Dedifferentiated amniotic fluid mesenchymal stem cell (primary cell): ENCODE measurements around the gene HAUS7.

Source experiments
- DNase-seq: peaks from one replicate; pipeline ENCODE4 v3.0.0-alpha.2; 2016; ENCODE audit errors: extremely low spot score

Gene HAUS7

GRCh38 chrX:153499341-153499740 is 29.0 kb upstream of the HAUS7 start:
- DNase-seq, result no peak

DNA sequence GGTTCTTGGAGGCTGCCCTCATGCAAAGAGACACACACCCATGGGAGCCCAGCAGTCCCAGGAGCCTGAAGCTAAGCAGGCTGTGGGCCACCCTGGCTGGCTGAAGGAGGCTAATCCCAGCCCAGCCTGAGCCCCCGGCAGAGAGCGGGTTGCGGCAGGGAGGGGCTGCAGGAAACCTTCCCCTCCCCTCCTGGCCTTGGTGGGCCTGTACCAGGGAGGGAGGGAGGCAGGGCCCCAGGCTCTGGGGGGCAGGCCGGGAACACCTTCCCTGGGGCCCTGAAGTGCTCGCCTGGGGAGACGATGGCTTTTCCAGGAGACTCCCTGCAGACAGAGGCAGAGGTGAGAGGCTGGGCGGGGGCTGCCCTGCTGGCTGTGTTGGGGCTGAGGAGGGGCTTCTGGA is 28.1 kb upstream of the HAUS7 start:
- no peak for DNase-seq

GRCh38 chrX:153496590-153496959 is 26.2 kb upstream of the HAUS7 start:
- no peak for DNase-seq

DNA sequence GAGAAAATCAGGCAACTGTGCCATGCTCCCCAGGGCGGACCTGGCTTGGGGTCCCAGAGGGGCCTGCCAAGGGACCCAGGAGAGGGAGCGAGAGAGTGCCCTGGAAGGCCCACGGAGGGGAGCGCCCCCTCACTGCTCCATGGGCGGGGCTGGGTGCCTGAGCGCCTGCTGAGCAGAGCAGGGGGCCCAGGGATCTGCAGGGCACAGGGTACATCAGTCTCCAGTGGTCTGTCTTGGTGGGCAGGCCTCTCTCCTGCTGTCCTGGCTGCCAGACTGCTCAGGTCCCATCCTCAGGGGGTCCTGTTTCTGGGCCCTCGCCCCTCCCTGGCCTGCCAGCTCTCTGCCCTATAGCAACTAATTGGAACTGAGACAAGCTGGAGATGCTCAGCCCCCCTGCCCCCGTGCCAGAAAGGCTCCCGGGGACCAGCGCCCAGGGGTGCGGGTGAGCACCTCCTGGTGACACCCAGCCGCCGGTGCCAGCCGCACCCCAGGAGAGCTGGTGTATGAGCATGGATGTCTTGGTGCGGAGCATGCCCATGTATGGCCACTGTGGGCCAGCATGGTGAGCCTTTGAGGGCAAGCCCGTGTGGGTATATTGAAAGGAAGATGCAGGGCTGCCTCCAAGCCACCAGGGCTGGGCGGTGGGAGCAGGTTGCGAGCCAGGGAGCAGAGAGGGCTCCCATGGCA is 25.7 kb upstream of the HAUS7 start:
- DNase-seq, result no peak

DNA sequence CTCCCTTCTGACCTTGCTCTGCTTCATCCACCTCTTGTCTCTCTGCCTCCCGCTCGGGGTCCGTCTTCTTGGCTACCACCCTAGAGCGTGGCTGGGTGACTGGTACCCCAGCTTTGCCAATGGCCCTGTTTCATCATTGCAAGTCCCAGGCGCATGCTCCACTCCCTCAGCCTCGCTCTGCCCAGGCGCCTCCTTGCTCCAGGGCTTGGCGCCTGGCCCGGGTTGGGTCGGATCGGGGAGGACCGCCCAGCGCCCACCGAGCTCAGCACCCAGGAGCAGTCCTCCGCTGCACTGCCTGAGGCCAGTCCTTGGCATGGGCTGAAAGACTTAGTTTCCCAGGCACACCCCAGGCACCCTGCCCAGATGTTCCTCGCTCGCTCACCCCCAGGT is 25.0 kb upstream of the HAUS7 start:
- peak; percentile 58 for DNase-seq

GRCh38 chrX:153494541-153495361 is 24.4 kb upstream of the HAUS7 start, which contains the start of gene BGN:
Gene BGN (plus strand): TSS chrX:153494980. CDS start chrX:153504632, 9,652 bp downstream.
- no peak for DNase-seq

GRCh38 chrX:153494061-153494460 is 23.7 kb upstream of the HAUS7 start:
- no peak for DNase-seq

GRCh38 chrX:153493085-153493484 is 22.7 kb upstream of the HAUS7 start:
- no peak for DNase-seq

DNA sequence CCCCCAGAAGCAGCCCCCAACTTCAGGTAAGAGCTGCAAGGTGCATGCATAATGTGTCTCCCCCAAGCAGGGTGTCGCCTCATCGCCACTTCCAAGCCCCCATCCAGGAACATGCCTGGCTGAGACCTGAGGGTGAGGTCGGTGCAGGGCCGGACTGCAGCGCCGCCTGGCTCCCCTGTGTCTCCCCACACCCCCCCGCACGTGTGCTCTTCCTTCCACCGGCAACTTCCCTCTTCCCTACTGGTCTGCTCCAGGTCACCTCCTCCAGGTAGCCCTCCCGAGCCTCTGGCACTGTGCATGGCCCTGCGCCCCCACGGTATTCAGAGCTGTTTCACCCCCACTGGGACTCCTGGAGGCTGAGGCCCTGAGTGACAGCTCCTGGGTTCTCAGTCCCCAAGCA is 22.2 kb upstream of the HAUS7 start:
- no peak for DNase-seq

GRCh38 chrX:153491918-153492317 is 21.5 kb upstream of the HAUS7 start:
- DNase-seq, result no peak

GRCh38 chrX:153491351-153491914 is 21.1 kb upstream of the HAUS7 start:
- no peak for DNase-seq

DNA sequence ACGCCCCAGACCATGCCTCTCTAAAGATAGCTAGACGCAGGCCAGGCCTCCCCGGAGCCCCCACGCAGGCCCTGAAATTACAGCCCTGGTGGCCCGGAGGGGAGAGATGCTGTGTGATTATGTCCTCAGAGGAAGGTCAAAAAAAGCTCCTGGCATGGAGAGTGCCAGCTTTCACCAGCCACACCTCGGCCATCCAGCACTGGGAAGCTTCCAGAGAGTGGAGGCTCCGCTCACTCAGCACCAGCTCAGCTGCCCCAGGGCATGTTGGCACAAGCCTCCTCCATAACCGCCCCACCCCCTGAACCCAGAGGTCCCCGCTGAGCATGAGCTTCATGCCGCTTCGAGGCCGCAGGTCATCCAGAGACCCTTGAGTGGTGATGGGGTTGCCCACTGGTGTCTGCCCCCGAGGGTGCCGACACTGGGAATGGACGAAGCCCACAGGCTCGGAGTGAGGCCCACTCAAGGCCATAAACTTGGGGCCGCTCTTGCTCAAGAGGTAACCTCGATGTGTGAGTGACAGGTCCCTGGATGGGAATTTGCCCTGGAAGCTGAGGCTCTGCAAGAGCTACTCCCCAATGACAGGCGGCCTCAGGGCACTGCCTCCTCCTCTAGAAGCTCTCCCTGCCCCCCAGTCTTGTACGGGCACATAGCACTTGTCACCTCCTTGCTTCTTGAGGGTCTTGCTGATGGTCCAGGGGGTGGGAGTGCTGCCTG is 20.0 kb upstream of the HAUS7 start:
- no peak for DNase-seq

DNA sequence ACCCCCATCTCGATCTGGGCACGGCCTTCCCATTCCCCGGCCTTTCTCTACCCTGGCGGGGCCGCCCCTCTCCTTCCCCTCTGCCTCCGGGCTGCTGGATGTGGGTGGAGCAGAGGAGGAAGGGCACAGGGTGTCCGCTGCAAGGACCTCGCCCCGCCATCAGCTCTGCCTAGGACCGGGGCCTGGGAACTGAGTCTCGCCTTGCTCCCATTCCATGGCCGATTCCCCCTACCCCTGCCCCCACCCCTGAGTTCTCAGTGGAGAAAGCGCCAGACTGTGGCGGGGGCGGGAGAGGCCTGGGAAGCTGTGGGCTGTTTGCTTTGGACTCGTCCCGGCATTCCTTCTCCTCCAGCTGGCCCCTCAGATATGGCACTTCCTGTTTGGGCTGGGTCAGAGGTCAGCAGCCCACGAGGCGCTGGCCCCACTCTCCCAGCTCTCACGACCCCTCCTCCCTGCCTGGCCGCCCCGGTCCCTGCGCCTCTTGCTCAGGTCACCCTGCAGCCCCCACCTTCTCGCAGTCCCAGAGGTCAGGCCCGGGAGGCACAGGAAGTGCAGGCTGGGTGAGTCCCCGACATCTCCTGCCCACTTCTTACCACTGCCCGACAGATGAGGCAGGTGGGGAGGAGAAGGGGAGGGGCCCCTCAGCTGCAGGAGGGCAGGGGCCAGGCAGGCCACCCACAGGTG is 18.0 kb upstream of the HAUS7 start:
- no peak for DNase-seq

DNA sequence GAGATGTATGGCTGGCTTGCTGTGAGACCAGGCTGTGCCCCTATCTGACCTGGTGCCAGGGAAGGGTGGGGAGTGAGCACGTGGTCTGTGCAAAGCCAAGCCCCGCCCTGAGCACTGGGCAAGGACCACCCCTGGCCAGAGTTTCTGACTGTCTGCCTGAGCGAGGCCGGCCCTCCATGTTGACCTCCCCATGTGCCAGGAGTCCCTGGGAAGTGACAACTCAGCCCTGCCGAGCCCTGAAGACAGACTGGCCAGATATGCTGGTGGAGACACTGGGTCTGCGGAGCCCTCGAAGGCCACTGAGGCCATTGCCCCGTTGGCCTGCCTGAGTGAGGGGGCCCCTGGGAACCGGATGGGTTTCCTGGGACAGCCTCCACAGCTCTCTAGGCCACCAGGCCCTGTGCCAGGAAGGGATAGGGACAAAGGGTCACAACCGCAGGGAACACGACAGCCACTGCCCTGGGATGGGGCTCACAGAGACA is 17.3 kb upstream of the HAUS7 start:
- DNase-seq, result no peak

DNA sequence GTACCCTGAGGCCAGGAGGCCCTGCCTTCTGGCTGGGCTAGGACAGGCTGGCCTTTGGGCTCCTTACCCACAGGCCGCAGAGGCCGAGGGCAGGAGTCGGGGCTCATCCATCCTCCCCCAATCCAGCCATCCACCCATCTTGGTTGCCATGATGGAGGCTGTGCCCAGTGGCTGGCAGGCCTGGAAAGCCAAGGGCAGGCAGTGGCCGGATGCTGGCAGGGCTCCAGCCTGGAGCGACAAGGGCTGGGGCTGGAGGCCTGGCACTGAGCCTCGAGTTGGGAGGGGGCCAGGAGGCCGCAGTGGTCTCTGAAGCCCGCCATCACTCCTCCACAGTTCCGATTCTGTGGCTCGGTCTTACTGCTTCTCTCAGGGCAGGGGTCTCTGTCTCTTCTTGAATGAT is 15.8 kb upstream of the HAUS7 start:
- no peak for DNase-seq

DNA sequence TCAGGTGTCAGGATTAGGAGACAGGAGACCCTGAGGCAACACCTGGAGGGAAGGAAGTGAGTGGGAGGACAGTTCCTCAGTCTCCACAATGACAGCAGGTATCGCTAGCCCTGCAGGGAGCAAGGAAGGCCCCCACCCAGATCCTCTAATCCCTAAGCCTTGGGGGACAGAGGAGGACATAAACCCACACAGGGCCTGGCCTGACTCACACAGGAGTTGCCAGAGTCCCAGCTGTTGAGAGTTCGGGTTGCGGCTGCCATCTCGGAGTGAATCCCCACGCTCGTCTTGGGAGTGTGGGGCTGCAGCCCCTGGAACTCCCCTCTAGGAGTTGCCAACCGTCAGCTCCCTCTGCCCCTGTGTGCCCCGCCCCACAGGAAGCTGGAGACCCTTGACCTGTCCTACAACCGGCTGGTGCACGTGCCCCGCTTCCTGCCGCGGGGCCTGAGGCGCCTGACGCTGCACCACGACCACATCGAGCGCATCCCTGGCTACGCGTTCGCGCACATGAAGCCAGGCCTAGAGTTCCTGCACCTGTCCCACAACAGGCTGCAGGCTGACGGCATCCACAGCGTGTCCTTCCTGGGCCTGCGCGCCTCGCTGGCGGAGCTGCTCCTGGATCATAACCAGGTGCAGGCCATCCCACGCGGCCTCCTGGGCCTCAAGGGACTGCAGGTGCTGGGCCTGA is 15.2 kb upstream of the HAUS7 start:
- DNase-seq, result no peak

DNA sequence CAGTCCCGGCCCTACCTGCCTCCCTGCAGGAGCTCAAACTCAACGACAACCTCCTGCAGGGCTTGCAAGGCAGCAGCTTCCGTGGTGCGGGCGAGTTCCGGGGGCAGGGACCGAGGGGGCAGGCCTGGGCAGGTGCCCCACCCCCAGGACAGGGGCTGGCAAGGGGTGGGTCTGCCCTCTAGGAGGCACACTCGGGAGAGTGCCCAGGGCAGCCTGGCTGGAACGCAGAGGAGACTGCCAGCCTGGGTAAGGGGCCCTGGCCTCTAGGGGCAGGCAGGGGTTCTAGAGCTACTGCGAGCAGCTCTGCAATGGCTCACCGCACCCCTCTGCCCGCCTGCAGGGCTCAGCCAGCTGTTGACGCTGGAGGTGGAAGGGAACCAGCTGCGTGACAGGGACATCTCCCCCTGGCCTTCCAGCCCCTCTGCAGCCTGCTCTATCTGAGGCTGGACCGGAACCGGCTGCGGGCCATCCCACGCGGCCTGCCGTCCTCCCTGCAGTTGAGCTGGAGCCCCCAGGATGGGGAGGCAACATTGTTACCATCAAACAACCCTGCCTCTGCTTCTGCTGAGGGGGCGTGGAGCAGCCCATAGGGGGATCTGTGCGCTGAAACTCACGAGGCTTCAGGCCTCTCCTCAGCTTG is 12.1 kb upstream of the HAUS7 start:
- DNase-seq, result no peak

DNA sequence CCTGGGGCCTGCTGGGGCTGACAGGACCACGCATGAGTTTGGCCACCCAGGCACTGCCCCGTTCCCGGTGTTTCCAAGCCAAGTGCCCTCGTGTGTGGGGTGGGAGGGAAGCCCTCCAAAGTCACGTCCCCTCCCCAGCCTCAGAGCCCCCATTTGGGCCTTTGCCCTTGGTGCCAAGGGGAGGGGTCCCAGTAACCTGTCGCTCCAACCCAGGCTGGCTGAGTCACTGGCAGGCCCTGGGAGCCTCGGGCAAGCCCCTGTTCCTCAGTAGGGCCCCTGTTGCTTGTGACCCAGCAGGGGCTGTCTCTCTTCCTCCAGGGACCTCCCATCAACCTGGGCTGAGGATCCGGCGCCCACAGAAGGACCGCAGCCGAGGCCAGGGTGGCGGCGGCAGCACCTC is 10.7 kb upstream of the HAUS7 start:
- DNase-seq, result no peak

DNA sequence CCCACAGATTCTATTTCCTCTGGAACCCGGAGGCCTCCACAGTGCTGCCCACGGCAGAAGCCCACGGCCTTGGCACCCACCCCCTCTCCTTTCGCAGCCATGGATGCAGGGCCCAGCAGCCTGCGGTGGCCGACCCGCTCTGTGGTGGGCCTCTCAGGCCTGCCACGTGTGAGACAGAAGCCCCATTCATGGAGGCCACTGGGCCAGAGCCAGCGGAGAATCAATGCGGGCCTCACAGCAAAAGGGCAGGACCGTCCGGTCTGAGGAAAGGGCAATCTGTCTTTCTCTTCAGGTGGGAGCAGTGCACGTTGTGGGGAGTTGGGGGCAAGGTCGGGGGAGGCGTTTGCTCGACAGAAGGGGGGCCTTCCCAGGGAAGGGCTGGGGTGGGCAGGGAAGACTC is 8.4 kb upstream of the HAUS7 start:
- no peak for DNase-seq

DNA sequence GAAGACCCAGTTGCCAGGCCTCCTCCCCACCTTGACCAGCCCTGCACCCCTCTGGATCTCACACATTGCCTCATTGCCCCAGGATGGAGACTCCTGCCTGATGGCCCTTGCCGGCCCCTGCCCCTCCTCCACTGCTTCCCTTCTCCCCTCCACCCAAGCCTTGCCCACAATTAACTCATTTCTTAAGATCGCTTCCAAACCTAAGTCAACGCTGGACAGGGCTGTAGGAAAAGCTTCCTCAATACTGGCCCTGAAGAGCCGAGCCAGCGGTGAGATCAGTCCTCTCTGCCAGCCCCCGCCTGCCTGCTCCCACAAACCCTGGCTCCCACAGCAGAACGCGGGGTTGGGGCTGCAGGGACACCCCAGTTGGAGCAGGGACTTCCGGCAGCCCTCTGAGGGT is 7.5 kb upstream of the HAUS7 start:
- DNase-seq, result no peak
